DMS 273 (cell line): ENCODE data around the gene SIPA1L2.

Source experiments
- DNase-seq: peaks from one replicate; lab custom pipeline; 2025; ENCODE audit not compliant: unreplicated experiment; lab: John Stamatoyannopoulos, UW

The SIPA1L2 gene

DNA sequence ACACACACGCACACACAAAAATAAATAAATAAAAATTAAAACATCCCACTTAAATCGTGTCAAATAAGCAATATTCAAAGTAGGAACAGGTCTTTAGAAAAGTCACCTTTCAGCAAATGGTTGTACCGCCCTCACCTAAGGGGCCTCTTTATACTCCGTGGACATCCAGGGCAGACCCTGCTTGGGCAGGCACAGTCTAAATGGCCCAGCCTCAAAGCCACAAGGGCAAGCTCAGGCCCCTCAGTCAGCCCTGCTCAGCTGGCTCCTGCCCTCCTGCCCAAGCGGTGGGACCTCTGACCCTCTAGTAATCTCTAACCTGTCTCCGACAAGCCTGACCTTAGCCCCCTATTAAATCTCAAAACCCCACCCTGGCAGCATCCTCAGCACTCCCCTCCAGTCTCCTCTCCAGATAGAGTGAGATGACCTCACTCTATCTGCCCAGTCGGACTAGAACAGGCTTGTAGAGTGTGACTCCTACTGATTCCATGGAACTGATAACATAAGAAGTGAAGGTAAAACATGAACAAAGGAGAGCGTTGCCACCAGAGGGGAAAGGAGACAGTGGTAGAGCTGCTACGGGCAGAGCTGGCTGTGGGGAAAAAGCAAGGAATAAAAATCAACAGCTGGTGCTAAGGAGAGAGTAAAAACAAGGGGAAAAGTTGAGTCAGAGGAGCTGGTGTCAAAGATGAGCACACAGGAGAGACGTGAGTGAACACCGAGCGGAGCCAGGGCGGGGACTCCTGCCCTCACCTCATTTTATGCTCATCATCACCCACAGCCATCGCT, 36.0 kb downstream of the SIPA1L2 start:
- peak; percentile 74 for DNase-seq

DNA sequence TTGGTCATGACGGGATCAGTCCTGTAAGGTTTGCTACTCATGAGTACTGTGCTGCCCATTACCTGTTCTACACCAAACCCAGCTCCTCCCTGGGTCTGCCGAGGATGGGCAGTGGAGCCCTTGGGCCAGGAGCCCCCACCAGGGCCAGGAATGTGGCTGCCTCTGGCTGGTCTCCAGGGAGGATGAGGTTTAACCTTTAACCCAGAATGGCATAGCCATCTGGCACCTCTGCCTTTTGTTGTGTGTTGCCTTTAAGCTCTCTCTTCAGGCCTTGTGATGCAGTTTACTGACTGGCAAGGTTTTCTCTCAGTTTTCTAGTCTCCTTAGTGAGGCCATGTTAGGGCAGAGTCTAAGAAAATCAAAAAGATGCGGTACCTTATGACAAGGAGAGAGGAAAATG, 38.6 kb downstream of the SIPA1L2 start:
- DNase-seq, result peak; percentile 59

DNA sequence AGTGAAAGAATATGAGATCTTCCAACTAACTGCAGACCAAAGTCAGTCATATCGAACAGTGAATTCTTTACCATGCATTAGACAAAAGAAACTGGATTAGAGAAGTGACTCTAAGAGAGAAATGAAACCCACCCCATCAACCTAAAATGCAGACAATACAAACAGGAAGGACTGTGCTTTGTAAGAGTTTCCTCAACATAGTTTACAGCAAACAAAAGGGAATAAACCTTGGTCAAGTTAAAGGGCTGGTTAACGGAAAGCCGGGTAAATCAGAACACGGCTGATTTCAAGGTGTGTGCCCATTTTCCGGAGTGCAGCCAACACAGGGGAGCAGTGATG, 39.2 kb downstream of the SIPA1L2 start:
- no peak for DNase-seq

DNA sequence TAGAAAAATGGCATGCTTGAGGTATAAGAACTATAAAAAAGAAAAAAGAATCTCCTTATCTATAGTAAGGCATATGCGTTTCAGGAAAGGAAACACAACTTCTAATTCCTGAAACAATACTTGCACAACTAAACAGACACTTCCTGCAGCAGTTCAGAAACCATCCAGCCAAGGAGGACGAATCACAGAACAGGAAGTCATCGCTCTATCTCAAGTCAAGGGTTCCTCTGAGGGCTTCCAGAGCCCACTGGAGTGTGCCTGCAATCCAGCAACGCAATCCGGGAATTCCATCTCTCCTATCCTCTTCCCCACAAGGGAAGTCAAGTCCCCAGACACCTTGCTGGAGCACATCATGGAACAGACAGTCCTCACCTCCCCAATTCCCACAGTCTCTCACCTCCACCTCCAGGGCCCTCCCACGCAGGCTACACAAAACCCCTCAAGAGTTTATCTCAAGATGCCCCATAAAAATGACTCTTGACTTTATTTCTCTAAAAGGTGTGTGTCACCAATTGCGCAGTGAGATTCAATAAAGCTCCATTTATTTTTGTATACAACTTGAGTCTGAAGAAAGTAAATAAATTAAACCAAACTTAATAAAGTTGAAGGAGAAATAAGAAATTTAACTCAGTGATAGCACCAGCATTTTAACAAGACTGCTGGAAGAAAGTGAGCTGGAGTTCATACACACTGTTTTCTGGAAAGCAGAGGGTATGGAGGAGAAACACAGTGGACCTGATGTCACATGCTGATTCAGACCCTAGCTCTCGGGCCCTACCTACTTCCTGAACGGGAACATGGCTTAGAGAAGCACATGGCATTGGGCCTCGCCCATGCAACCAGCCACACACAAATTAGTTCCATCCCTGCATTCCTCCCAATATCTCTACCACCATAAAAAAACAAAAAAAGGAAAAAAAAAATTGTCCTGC, 39.9 kb downstream of the SIPA1L2 start:
- no peak for DNase-seq

DNA sequence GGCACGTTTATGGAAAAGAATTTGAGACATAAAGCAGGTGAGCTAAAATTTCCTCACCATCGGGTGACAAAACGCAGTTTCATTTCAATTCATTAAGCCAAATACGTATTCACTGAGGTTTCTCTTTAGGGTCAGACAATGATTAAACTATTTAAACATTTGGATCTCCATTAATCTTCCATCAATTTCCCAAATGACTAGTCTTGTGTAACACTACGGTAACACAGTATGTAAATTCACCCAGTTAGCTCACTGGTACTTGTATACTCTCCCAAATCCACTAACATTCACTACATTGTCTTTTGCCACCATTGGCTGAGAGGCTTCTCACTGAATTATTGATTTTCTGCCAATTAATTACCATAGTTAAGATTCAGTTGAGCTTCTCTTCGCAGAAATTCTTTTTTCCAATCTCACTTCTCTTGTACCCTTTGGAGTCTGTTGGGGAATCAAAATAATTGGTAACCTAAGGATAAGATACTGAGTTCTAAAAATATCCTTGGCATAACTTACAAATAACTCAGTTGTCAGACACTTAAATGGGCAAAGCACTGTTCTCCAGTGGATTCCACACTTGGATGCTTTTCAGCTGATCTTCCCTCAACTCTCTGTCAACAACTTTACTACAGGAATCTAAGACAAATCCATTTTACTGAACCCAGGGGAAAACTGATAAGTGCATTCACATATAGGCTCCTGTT, 40.7 kb downstream of the SIPA1L2 start:
- DNase-seq, result no peak

DNA sequence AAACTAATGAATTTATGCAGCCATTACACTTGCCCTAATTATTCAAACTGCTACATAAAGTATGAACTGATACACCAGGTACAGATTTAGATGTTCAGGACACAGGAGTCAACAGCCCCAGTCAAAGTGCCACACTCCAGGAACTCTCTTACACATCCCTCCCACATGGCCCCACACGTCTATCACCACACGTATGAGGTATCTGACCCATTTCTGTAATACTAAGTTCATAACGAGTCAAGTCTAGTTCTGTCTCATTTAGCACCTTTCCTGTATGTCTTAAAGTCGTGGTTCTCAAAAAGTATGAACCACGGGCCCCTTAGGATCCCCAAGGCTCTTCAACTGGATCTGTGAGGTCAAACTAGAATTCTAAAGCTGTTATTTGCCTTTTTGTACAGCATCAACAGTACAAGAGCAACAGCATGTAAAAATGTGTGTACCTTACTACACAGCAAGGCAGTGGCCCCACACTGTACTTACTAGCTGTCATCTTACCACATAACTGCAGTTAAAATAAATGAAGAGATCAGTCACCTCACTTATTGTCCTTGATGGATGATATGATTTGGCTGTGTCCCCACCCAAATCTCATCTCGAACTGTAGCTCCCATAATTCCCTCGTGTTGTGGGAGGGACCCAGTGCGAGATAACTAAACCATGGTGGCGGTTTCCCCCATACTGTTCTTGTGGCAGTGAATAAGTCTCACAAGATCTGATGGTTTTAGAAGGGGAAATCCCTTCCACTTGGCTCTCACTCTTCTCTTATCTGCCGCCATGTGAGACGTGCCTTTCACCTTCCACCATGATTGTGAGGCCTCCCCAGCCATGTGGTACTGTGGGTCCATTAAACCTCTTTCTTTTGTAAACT, 42.6 kb downstream of the SIPA1L2 start:
- DNase-seq, result no peak

DNA sequence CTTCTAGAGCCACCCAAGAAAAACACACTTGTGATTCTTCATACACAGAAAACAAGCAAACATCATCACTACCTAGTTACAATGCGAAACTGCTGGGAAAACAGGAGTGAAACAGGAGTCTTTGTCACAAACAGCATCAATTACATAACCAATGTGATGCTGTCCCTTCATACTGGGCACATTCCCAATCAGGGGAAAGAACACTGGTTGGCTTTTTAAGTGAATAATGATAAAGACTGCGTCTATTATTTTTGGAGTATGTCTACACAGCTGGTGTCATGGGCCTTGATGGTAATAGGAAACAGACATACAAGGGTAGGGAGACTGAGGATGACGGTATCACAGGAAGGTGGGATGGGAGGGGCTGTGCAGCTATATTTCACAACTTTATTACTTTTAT, 43.3 kb downstream of the SIPA1L2 start:
- no peak for DNase-seq

DNA sequence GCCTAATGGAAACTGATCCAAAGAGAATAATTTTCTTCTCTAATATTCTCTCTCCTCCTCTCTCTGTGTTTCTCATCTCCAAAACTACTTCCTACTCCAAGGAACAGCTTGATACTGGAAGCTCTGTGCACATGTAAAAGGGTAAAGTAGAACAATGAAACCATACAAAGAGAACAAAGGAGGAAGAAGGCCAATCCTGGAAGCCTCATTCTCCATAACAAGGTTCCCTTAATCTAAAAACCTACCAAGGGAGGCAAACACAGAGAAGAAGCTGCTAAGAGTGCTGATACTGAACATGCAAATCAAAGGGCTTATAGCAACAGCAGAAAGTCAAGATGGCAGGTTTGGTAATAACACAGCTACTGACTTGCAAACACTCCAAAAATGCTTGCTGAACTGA, 44.4 kb downstream of the SIPA1L2 start:
- DNase-seq, result no peak

DNA sequence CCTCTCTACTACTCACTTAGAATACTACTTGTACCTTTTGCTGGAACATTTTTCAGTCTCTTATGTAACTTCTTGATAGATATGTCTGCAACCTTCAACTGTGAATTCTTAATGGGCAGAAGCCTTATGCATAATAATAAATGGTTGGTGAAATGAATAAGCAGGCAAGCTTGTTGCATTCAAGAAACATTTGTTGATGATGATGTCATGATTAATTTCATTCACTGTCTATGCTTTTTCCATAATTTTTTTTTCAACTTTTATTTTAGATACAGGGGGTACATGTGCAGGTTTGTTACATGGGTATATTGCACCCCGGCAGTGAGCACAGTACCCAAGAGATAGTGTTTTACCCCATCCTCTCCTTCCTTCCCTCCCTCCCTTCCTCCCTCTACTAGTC, 48.0 kb downstream of the SIPA1L2 start:
- DNase-seq, result no peak
